Kidney epithelial cell (primary cell): Measurements from ENCODE around the gene PPP1CA. TPM values are rescaled to one million over a fixed set of nuclear protein-coding genes. Genes with fewer than 3 reads are reported as not detected.
"Not testable (repeated sequence)": the region's sequence is repeated elsewhere in the genome, so short reads cannot be mapped to it uniquely, and the experiment has no call there.

Experiments used
- DNase-seq: peaks from one replicate; pipeline ENCODE4 v3.0.0-alpha.2; 2010; ENCODE audit warnings: low read depth
- H3K27me3 ChIP-seq: 2 replicates; pipeline ENCODE4 v1.6.0; 2011; ENCODE audit warnings: low read length; ENCODE audit not compliant: control insufficient read depth, insufficient read depth
- H3K36me3 ChIP-seq: 2 replicates; pipeline ENCODE4 v1.5.1; 2011; ENCODE audit warnings: low read length; ENCODE audit not compliant: control insufficient read depth, insufficient read depth
- H3K4me3 ChIP-seq: 2 replicates; pipeline ENCODE4 v1.5.1; 2011; ENCODE audit warnings: low read depth, mild to moderate bottlenecking, control low read depth, low read length
- CTCF ChIP-seq: IDR thresholded peaks from 2 replicates; pipeline ENCODE4 v1.5.1; 2011; ENCODE audit warnings: mild to moderate bottlenecking, moderate library complexity, low read length, control low read depth, inconsistent platforms; ENCODE audit not compliant: insufficient read depth, poor library complexity, severe bottlenecking
- total RNA-seq: library from RNA; depleted of rRNA; stranded (reverse); fragments of >200 nt; gene quantifications from 2 replicates; pipeline ENCODE4 v1.2.3, GENCODE V29; 2015

The PPP1CA gene
- total RNA-seq, 1 donor from 2014 or later = 319 TPM

GRCh38 chr11:67429722-67430121 lies 28.1 kb upstream of the PPP1CA start:
- Histone ChIP-seq H3K4me3 (no peak overlapping the region), H3K27me3 (no peaks in the 10 kb centered on the region), H3K36me3 (no peaks in the 10 kb centered on the region)
- DNase-seq = no peak
- no peak for TF ChIP-seq CTCF

- no peak for DNase-seq
- TF ChIP-seq CTCF = no peak
- H3K36me3 ChIP-seq = no peaks in the 10 kb centered on the region
- no peaks in the 10 kb centered on the region for H3K27me3 ChIP-seq
- H3K4me3 ChIP-seq = peak overlapping the region; percentile 64
Measured at GRCh38 chr11:67429038-67429668, 27.5 kb upstream of the PPP1CA start.

DNA sequence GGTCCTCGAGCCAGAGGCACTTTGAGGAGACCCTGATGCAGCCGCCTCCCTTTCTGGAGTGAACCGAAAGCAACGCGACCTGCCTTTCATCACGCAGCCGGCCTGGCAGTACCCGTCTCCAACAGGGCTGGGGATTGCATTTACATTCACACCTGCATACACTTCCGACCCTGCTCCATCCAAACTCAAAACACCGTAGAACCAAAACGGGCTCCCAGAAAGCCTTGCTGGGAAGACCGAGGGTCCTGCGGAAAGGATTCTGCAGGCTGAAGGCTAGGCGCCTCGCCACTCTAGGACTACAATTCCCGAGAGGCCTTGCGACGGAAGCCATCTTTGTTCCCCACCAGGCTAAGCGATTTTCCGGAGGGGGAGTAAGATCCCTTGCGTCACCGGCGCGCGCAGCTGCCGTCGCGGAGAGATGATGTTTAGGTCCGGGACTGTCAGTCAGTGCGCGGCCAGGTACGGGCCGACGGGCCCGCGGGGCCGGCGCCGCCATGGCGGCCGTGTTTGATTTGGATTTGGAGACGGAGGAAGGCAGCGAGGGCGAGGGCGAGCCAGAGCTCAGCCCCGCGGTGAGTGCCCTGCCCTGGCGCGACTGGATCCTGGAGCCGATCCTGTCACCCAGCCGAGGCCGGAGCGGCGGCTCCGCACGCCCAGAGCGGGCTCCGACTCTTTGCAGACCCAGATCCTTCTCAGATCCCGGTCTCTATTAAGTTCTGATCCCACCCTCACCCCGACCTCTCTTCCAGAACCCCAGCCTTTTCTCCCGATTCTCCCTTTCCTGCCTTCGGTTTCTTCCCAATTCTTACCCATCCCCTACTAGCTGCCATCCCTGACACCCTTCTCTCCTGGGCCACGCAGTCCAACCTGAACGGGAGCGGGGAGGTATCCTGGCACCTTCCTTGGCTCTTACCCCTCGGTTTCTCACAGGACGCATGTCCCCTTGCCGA lies 26.7 kb upstream of the PPP1CA start, which contains the start of gene RPS6KB2:
RPS6KB2 (plus strand) TSS at position 443 of the 950 bp plus-strand sequence; CDS start at position 495, 52 bp downstream.
- Histone ChIP-seq H3K4me3 (peak within 1 kb of the TSS; percentile 64), H3K27me3 (no peaks in the 10 kb centered on the region), H3K36me3 (no peaks in the 10 kb centered on the region)
- no peak for TF ChIP-seq CTCF
- peak; percentile 79 for DNase-seq

DNA sequence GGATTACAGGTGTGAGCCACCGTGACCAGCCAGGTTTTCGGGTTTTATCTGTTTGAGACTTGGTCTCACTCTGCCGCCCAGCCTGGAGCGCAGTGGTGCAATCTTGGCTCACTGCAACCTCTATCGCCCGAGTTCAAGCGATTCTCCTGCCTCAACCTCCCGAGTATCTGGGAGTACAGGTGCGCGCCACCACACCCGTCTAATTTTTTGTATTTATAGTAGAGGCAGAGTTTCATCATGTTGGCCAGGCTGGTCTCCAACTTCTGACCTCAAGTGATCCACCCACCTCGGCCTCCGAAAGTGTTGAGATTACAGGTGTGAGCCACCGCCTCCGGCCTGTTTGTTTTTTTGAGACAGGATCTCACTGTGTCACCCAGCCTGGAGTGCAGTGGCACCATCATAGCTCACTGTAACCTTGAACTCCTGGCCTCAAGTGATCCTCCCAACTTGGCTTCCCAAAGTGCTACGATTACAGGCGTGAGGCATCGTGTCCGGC lies 25.8 kb upstream of the PPP1CA start:
- not testable (repeated sequence) for DNase-seq, H3K27me3 ChIP-seq, H3K36me3 ChIP-seq
- H3K4me3 ChIP-seq = peak overlapping the region; percentile 64

GRCh38 chr11:67423891-67424613 lies 22.4 kb upstream of the PPP1CA start:
- Histone ChIP-seq H3K36me3 (no peaks in the 10 kb centered on the region), H3K27me3 (no peaks in the 10 kb centered on the region)

More at GRCh38 chr11:67423891-67424613, 22.4 kb upstream of the PPP1CA start:
- TF ChIP-seq CTCF = no peak
- DNase-seq = no peak
- no peak overlapping the region for H3K4me3 ChIP-seq
